Colonic mucosa (tissue), 4 donors: ENCODE results near the gene LRRC26. TPM values are rescaled to one million over a fixed set of nuclear protein-coding genes. Genes with fewer than 3 reads are reported as not detected.

Source experiments
- DNase-seq: peaks from one replicate; pipeline ENCODE4 v3.0.0-alpha.2; 2020
- H3K27ac ChIP-seq: fragments of 200-600 bp; one replicate; pipeline ENCODE4 v1.8.0; 2021
- H3K27me3 ChIP-seq: fragments of 200-600 bp; one replicate; pipeline ENCODE4 v1.8.0; 2021
- H3K36me3 ChIP-seq: fragments of 200-600 bp; one replicate; pipeline ENCODE4 v1.8.0; 2021
- H3K4me1 ChIP-seq: fragments of 200-600 bp; one replicate; pipeline ENCODE4 v1.8.0; 2021; ENCODE audit warnings: mild to moderate bottlenecking
- H3K4me3 ChIP-seq: fragments of 200-600 bp; one replicate; pipeline ENCODE4 v1.8.0; 2021
- H3K9ac ChIP-seq, 2 donors: one replicate each; pipeline ENCODE4 v1.7.0; 2013; ENCODE audit warnings: control low read depth in 2 of 2, low read depth in 2 of 2, low read length in 2 of 2
- H3K9me3 ChIP-seq: fragments of 200-600 bp; one replicate; pipeline ENCODE4 v1.8.0; 2021
- intact Hi-C: fragments of 100-400 bp; cut with DNase I; formaldehyde crosslinking; loops from one replicate; pipeline ENCODE4 v1.14.1; 2022
- total RNA-seq, 2 donors: library from RNA; stranded (reverse); fragmentation: NEBNext Ultra II Directional in 1 of 2; extraction: Animal tissue kit (Norgen Biotek cat#: 25700) in 1 of 2; gene quantifications; one replicate each; pipeline ENCODE4 v1.2.1, GENCODE V29; 2021
- TF ChIP-seq, protein P1 (sequence below): fragments of 200-600 bp; IDR thresholded peaks from one replicate; pipeline ENCODE4 v1.8.0; 2022; ENCODE audit warnings: antibody characterized with exemption, mild to moderate bottlenecking
- donor health status: healthy.
- donor health status: DM: no; HTN: no; CAD: no.
- donor health status: DM: no; HTN: no; CAD: no.

Gene LRRC26
- total RNA-seq, 2 donors from 2014 or later, result 64.6 to 95.8 TPM

DNA sequence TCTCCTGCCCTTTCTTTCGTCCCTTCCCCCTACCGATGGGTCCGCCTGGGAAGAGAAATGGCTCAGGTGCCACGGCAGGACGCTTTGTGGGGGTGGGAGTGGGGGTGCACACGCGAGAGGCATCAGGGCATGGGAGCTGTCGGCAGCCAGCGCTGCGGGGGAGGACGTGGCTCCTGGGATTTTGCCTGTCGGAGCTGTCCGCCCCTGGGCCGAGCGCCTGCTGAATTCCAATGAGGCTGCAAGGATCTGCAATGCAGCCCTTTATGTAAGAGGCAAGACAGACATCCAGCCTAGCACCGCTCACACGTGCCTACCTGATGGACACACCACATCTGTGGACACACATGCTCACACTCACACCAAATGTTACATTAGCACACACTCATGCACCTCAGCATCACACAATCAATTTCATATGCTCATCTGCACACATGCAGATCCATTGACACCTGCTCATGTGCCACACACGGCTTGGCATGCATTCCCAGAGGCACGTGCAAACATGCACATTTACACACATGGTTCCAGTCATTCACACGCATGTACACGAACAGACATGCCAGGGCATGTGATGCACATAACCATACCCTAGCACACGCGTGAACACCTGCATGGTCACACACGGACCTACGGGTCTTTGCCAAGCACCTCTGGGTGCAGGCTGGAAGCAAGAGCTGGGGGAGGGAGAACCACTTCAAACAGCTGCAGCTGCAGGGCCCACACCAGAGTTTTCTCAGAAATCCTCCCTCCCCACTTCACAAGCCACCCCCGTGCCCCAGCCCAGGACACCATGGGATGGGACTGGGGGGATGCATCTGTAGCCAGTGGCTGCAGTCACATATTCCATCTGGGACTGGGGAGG is 29.5 kb downstream of the LRRC26 start:
- H3K4me1 ChIP-seq, result no peaks in the 10 kb centered on the region
- no peaks in the 10 kb centered on the region for H3K9me3 ChIP-seq
- intact Hi-C loops, result no loop called here
- TF ChIP-seq, protein P1, sequence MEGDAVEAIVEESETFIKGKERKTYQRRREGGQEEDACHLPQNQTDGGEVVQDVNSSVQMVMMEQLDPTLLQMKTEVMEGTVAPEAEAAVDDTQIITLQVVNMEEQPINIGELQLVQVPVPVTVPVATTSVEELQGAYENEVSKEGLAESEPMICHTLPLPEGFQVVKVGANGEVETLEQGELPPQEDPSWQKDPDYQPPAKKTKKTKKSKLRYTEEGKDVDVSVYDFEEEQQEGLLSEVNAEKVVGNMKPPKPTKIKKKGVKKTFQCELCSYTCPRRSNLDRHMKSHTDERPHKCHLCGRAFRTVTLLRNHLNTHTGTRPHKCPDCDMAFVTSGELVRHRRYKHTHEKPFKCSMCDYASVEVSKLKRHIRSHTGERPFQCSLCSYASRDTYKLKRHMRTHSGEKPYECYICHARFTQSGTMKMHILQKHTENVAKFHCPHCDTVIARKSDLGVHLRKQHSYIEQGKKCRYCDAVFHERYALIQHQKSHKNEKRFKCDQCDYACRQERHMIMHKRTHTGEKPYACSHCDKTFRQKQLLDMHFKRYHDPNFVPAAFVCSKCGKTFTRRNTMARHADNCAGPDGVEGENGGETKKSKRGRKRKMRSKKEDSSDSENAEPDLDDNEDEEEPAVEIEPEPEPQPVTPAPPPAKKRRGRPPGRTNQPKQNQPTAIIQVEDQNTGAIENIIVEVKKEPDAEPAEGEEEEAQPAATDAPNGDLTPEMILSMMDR, result no peak
- DNase-seq, result no peak
- H3K4me3 ChIP-seq, result no peak overlapping the region
- no peaks in the 10 kb centered on the region for H3K36me3 ChIP-seq
- H3K9ac ChIP-seq, result no peak overlapping the region
- H3K27me3 ChIP-seq, result peaks cover 54% of the 10 kb centered on the region
- no peak overlapping the region for H3K27ac ChIP-seq

DNA sequence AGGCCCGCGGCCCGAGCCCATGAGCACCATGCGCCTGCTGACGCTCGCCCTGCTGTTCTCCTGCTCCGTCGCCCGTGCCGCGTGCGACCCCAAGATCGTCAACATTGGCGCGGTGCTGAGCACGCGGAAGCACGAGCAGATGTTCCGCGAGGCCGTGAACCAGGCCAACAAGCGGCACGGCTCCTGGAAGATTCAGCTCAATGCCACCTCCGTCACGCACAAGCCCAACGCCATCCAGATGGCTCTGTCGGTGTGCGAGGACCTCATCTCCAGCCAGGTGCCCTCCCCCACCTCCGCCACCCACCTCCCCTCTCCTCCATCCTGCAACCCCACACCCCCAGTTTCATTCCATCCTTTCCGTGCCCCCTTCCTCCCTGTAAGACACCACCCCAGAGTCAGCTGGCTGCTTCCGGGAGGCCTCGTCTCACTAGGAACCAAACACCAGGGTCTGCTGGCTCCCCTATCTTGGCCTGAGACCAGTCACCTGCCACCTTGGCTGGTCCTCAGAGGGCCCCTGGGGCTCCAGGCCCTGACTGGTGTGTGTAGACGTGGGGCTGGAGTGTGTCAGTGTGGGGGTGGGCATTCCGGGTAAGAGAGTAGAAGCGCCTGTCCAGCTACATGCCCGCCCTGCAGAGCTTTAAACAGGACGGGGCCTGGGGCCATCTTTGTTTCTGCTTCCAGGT is 30.2 kb downstream of the LRRC26 start:
- Histone ChIP-seq H3K27me3 (peaks cover 54% of the 10 kb centered on the region), H3K36me3 (no peaks in the 10 kb centered on the region)

DNA sequence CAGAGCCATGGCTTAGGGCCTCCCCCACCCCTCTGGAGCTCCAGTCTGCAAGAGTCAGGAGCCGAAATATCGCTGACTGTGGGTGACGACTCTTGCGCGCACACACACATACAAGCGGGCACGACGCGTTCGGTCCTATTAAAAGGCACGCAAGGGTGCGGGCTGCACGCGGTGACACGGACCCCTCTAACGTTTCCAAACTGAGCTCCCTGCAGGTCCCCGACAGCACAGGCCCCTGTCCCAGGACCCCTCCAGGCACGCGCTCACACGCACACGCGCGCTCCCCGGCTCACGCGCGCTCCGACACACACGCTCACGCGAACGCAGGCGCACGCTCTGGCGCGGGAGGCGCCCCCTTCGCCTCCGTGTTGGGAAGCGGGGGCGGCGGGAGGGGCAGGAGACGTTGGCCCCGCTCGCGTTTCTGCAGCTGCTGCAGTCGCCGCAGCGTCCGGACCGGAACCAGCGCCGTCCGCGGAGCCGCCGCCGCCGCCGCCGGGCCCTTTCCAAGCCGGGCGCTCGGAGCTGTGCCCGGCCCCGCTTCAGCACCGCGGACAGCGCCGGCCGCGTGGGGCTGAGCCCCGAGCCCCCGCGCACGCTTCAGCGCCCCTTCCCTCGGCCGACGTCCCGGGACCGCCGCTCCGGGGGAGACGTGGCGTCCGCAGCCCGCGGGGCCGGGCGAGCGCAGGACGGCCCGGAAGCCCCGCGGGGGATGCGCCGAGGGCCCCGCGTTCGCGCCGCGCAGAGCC is 31.0 kb downstream of the LRRC26 start, which contains the start of gene GRIN1:
Gene GRIN1, plus strand, starts transcription at position 433 of the 746 bp plus-strand sequence. CDS start 333 bp downstream, outside the sequence.
- H3K36me3 ChIP-seq, result no peaks in the 10 kb centered on the region
- TF ChIP-seq, protein P1, result no peak
- peaks cover 54% of the 10 kb centered on the region for H3K27me3 ChIP-seq
- intact Hi-C loops, result no loop called here
- H3K27ac ChIP-seq, result no peak within 1 kb of the TSS
- no peak within 1 kb of the TSS for H3K9ac ChIP-seq
- H3K4me1 ChIP-seq, result no peaks in the 10 kb centered on the region
- no peak for DNase-seq
- H3K4me3 ChIP-seq, result no peak within 1 kb of the TSS
- H3K9me3 ChIP-seq, result no peaks in the 10 kb centered on the region

More for the DNA sequence above, 30.2 kb downstream of the LRRC26 start:
- intact Hi-C loops, result no loop called here
- no peaks in the 10 kb centered on the region for H3K4me1 ChIP-seq
- H3K9ac ChIP-seq, result no peak overlapping the region
- H3K27ac ChIP-seq, result no peak overlapping the region
- H3K4me3 ChIP-seq, result no peak overlapping the region
- H3K9me3 ChIP-seq, result no peaks in the 10 kb centered on the region
- DNase-seq, result no peak
- TF ChIP-seq, protein P1, result no peak

DNA sequence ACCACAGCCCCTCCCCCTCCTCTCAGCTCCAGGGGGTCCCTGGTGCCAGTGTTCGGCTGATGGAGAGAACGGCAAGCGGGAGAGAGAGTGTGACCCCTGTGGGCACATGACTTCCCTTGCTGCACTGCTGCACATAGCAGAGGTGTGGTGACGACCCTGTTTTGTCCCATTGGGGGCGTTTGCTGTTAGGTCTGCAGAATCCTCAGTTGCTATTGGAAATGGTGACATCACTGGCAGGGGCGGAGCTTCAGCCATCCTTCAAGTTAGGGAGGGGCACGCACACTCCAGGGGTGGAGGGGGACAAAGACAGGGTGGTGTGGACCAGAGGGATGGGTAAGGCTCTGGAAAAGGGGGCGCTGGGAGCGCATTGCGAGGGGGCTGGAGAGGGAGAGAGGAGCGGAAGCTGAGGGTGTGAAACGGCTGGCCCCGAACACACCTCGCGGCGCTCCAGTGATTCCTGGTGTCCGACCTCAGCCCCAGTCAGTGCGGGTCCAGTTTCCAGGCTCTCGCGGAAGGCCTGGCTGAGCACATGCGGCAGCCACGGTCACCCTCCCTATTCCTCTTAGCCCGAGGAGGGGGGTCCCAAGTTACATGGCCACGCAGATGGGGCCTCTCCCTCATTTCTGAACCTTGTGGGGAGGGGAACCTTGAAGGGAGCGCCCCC is 31.7 kb downstream of the LRRC26 start:
- TF ChIP-seq, protein P1, result no peak
- Histone ChIP-seq H3K36me3 (no peaks in the 10 kb centered on the region), H3K4me1 (no peaks in the 10 kb centered on the region), H3K27me3 (peaks cover 54% of the 10 kb centered on the region), H3K9ac (no peak overlapping the region), H3K9me3 (no peaks in the 10 kb centered on the region), H3K27ac (no peak overlapping the region), H3K4me3 (no peak overlapping the region)
- no peak for DNase-seq
- intact Hi-C loops, result no loop called here
